ENCODE measurements around the gene SIPA1L2.

SIPA1L2 gene

GRCh38 chr1:232608427-232608826 is 21.5 kb downstream of the SIPA1L2 start:
- Histone ChIP-seq H3K9ac (ENCODE audit: low read depth in 1 of 2, low read length in 2 of 2) (no peak overlapping the region), H3K27me3 (ENCODE audit: control insufficient read depth in 2 of 2, insufficient read depth in 2 of 2, low read length in 2 of 2) (no peaks in the 10 kb centered on the region), H3K4me3 (ENCODE audit: low read length in 2 of 2) (no peak overlapping the region), H3K36me3 (ENCODE audit: control insufficient read depth in 2 of 2, insufficient read depth in 2 of 2, low read length in 2 of 2) (peaks cover 4% of the 10 kb centered on the region in 2 donors), H3K9me3 (ENCODE audit: control insufficient read depth in 2 of 2, low read length in 2 of 2) (no peaks in the 10 kb centered on the region), H3K27ac (ENCODE audit: low read depth in 2 of 2, low read length in 2 of 2) (no peak overlapping the region), H3K4me1 (ENCODE audit: control insufficient read depth in 2 of 2, insufficient read depth in 2 of 2, low read length in 2 of 2) (no peaks in the 10 kb centered on the region)

- peaks cover 0 to 2% of the 10 kb centered on the region in 2 donors for H3K36me3 ChIP-seq (ENCODE audit: control insufficient read depth in 2 of 2, insufficient read depth in 2 of 2, low read length in 2 of 2)
- H3K4me1 ChIP-seq (ENCODE audit: control insufficient read depth in 2 of 2, insufficient read depth in 2 of 2, low read length in 2 of 2) = peaks cover 0 to 9% of the 10 kb centered on the region in 2 donors
- H3K4me3 ChIP-seq (ENCODE audit: low read length in 2 of 2) = no peak overlapping the region
- H3K9ac ChIP-seq (ENCODE audit: low read depth in 1 of 2, low read length in 2 of 2) = no peak overlapping the region
- no peaks in the 10 kb centered on the region for H3K9me3 ChIP-seq (ENCODE audit: control insufficient read depth in 2 of 2, low read length in 2 of 2)
- H3K27me3 ChIP-seq (ENCODE audit: control insufficient read depth in 2 of 2, insufficient read depth in 2 of 2, low read length in 2 of 2) = no peaks in the 10 kb centered on the region
- H3K27ac ChIP-seq (ENCODE audit: low read depth in 2 of 2, low read length in 2 of 2) = no peak overlapping the region
Observed at GRCh38 chr1:232602622-232603021, 27.3 kb downstream of the SIPA1L2 start.

GRCh38 chr1:232600424-232601258 is 29.3 kb downstream of the SIPA1L2 start:
- no peak overlapping the region for H3K9ac ChIP-seq (ENCODE audit: low read depth in 1 of 2, low read length in 2 of 2)
- no peak overlapping the region for H3K27ac ChIP-seq (ENCODE audit: low read depth in 2 of 2, low read length in 2 of 2)
- H3K4me1 ChIP-seq (ENCODE audit: control insufficient read depth in 2 of 2, insufficient read depth in 2 of 2, low read length in 2 of 2) = peaks cover 0 to 9% of the 10 kb centered on the region in 2 donors
- no peaks in the 10 kb centered on the region for H3K27me3 ChIP-seq (ENCODE audit: control insufficient read depth in 2 of 2, insufficient read depth in 2 of 2, low read length in 2 of 2)
- H3K36me3 ChIP-seq (ENCODE audit: control insufficient read depth in 2 of 2, insufficient read depth in 2 of 2, low read length in 2 of 2) = peaks cover 0 to 2% of the 10 kb centered on the region in 2 donors
- H3K9me3 ChIP-seq (ENCODE audit: control insufficient read depth in 2 of 2, low read length in 2 of 2) = no peaks in the 10 kb centered on the region
- H3K4me3 ChIP-seq (ENCODE audit: low read length in 2 of 2) = no peak overlapping the region

GRCh38 chr1:232599178-232600041 is 30.5 kb downstream of the SIPA1L2 start:
- Histone ChIP-seq H3K36me3 (ENCODE audit: control insufficient read depth in 2 of 2, insufficient read depth in 2 of 2, low read length in 2 of 2) (peaks cover 0 to 2% of the 10 kb centered on the region in 2 donors), H3K27ac (ENCODE audit: low read depth in 2 of 2, low read length in 2 of 2) (no peak overlapping the region), H3K4me3 (ENCODE audit: low read length in 2 of 2) (no peak overlapping the region), H3K4me1 (ENCODE audit: control insufficient read depth in 2 of 2, insufficient read depth in 2 of 2, low read length in 2 of 2) (peaks cover 0 to 9% of the 10 kb centered on the region in 2 donors), H3K27me3 (ENCODE audit: control insufficient read depth in 2 of 2, insufficient read depth in 2 of 2, low read length in 2 of 2) (no peaks in the 10 kb centered on the region), H3K9ac (ENCODE audit: low read depth in 1 of 2, low read length in 2 of 2) (no peak overlapping the region), H3K9me3 (ENCODE audit: control insufficient read depth in 2 of 2, low read length in 2 of 2) (no peaks in the 10 kb centered on the region)

GRCh38 chr1:232598837-232599177 is 31.1 kb downstream of the SIPA1L2 start:
- Histone ChIP-seq H3K9ac (ENCODE audit: low read depth in 1 of 2, low read length in 2 of 2) (no peak overlapping the region), H3K36me3 (ENCODE audit: control insufficient read depth in 2 of 2, insufficient read depth in 2 of 2, low read length in 2 of 2) (peaks cover 0 to 2% of the 10 kb centered on the region in 2 donors), H3K27me3 (ENCODE audit: control insufficient read depth in 2 of 2, insufficient read depth in 2 of 2, low read length in 2 of 2) (no peaks in the 10 kb centered on the region), H3K9me3 (ENCODE audit: control insufficient read depth in 2 of 2, low read length in 2 of 2) (no peaks in the 10 kb centered on the region), H3K27ac (ENCODE audit: low read depth in 2 of 2, low read length in 2 of 2) (no peak overlapping the region), H3K4me3 (ENCODE audit: low read length in 2 of 2) (no peak overlapping the region), H3K4me1 (ENCODE audit: control insufficient read depth in 2 of 2, insufficient read depth in 2 of 2, low read length in 2 of 2) (peaks cover 0 to 12% of the 10 kb centered on the region in 2 donors)

- Histone ChIP-seq H3K27me3 (ENCODE audit: control insufficient read depth in 2 of 2, insufficient read depth in 2 of 2, low read length in 2 of 2) (no peaks in the 10 kb centered on the region), H3K36me3 (ENCODE audit: control insufficient read depth in 2 of 2, insufficient read depth in 2 of 2, low read length in 2 of 2) (peaks cover 0 to 2% of the 10 kb centered on the region in 2 donors), H3K4me3 (ENCODE audit: low read length in 2 of 2) (no peak overlapping the region), H3K9me3 (ENCODE audit: control insufficient read depth in 2 of 2, low read length in 2 of 2) (no peaks in the 10 kb centered on the region), H3K9ac (ENCODE audit: low read depth in 1 of 2, low read length in 2 of 2) (no peak overlapping the region), H3K4me1 (ENCODE audit: control insufficient read depth in 2 of 2, insufficient read depth in 2 of 2, low read length in 2 of 2) (peaks cover 0 to 12% of the 10 kb centered on the region in 2 donors), H3K27ac (ENCODE audit: low read depth in 2 of 2, low read length in 2 of 2) (no peak overlapping the region)
Observed at GRCh38 chr1:232598133-232598532, 31.8 kb downstream of the SIPA1L2 start.

- H3K27me3 ChIP-seq (ENCODE audit: control insufficient read depth in 2 of 2, insufficient read depth in 2 of 2, low read length in 2 of 2) = no peaks in the 10 kb centered on the region
- no peak overlapping the region for H3K4me3 ChIP-seq (ENCODE audit: low read length in 2 of 2)
- no peak overlapping the region for H3K9ac ChIP-seq (ENCODE audit: low read depth in 1 of 2, low read length in 2 of 2)
- peaks cover 0 to 12% of the 10 kb centered on the region in 2 donors for H3K4me1 ChIP-seq (ENCODE audit: control insufficient read depth in 2 of 2, insufficient read depth in 2 of 2, low read length in 2 of 2)
- no peak overlapping the region for H3K27ac ChIP-seq (ENCODE audit: low read depth in 2 of 2, low read length in 2 of 2)
- no peaks in the 10 kb centered on the region for H3K9me3 ChIP-seq (ENCODE audit: control insufficient read depth in 2 of 2, low read length in 2 of 2)
- H3K36me3 ChIP-seq (ENCODE audit: control insufficient read depth in 2 of 2, insufficient read depth in 2 of 2, low read length in 2 of 2) = peaks cover 0 to 2% of the 10 kb centered on the region in 2 donors
Observed at GRCh38 chr1:232597721-232598120, 32.2 kb downstream of the SIPA1L2 start.

- peaks cover 0 to 12% of the 10 kb centered on the region in 2 donors for H3K4me1 ChIP-seq (ENCODE audit: control insufficient read depth in 2 of 2, insufficient read depth in 2 of 2, low read length in 2 of 2)
- H3K4me3 ChIP-seq (ENCODE audit: low read length in 2 of 2) = no peak overlapping the region
- no peaks in the 10 kb centered on the region for H3K27me3 ChIP-seq (ENCODE audit: control insufficient read depth in 2 of 2, insufficient read depth in 2 of 2, low read length in 2 of 2)
- H3K9ac ChIP-seq (ENCODE audit: low read depth in 1 of 2, low read length in 2 of 2) = no peak overlapping the region
- no peaks in the 10 kb centered on the region for H3K36me3 ChIP-seq (ENCODE audit: control insufficient read depth in 2 of 2, insufficient read depth in 2 of 2, low read length in 2 of 2)
- H3K9me3 ChIP-seq (ENCODE audit: control insufficient read depth in 2 of 2, low read length in 2 of 2) = no peaks in the 10 kb centered on the region
- H3K27ac ChIP-seq (ENCODE audit: low read depth in 2 of 2, low read length in 2 of 2) = no peak overlapping the region
Observed at GRCh38 chr1:232596666-232597303, 33.1 kb downstream of the SIPA1L2 start.

GRCh38 chr1:232594768-232595698 is 34.9 kb downstream of the SIPA1L2 start:
- Histone ChIP-seq H3K4me1 (ENCODE audit: control insufficient read depth in 2 of 2, insufficient read depth in 2 of 2, low read length in 2 of 2) (peaks cover 3 to 4% of the 10 kb centered on the region in 2 donors), H3K9ac (ENCODE audit: low read depth in 1 of 2, low read length in 2 of 2) (no peak overlapping the region), H3K27me3 (ENCODE audit: control insufficient read depth in 2 of 2, insufficient read depth in 2 of 2, low read length in 2 of 2) (no peaks in the 10 kb centered on the region), H3K9me3 (ENCODE audit: control insufficient read depth in 2 of 2, low read length in 2 of 2) (no peaks in the 10 kb centered on the region), H3K36me3 (ENCODE audit: control insufficient read depth in 2 of 2, insufficient read depth in 2 of 2, low read length in 2 of 2) (no peaks in the 10 kb centered on the region), H3K4me3 (ENCODE audit: low read length in 2 of 2) (no peak overlapping the region), H3K27ac (ENCODE audit: low read depth in 2 of 2, low read length in 2 of 2) (no peak overlapping the region)

Measured in mucosa of rectum (tissue), 2 donors.